COLO829 (cell line): Measurements from ENCODE around the gene TSPAN14.
A peak's percentile ranks its signal among the peaks of the same experiment; 100 is the strongest.
"Not testable (repeated sequence)": the region's sequence is repeated elsewhere in the genome, so short reads cannot be mapped to it uniquely, and the experiment has no call there.

Experiments
- DNase-seq: peaks from one replicate; pipeline ENCODE4 v3.0.0; 2012; ENCODE audit warnings: low spot score

The TSPAN14 gene

GRCh38 chr10:80468806-80469421 lies 14.8 kb downstream of the TSPAN14 start:
- no peak for DNase-seq

- no peak for DNase-seq
Observed at GRCh38 chr10:80470266-80470665, 16.2 kb downstream of the TSPAN14 start.

- no peak for DNase-seq
Observed at GRCh38 chr10:80471001-80471400, 16.9 kb downstream of the TSPAN14 start.

GRCh38 chr10:80471715-80472233 lies 17.7 kb downstream of the TSPAN14 start:
- no peak for DNase-seq

GRCh38 chr10:80472234-80473095 lies 18.4 kb downstream of the TSPAN14 start:
- DNase-seq: peak; percentile 58

GRCh38 chr10:80473096-80473657 lies 19.1 kb downstream of the TSPAN14 start:
- DNase-seq: no peak

GRCh38 chr10:80473692-80474596 lies 19.8 kb downstream of the TSPAN14 start:
- DNase-seq: no peak

- DNase-seq: no peak
Observed at GRCh38 chr10:80474597-80474910, 20.4 kb downstream of the TSPAN14 start.

- DNase-seq: no peak
Observed at GRCh38 chr10:80474941-80475340, 20.8 kb downstream of the TSPAN14 start.

GRCh38 chr10:80475641-80476040 lies 21.5 kb downstream of the TSPAN14 start:
- DNase-seq: not testable (repeated sequence)

GRCh38 chr10:80476685-80477084 lies 22.6 kb downstream of the TSPAN14 start:
- no peak for DNase-seq

GRCh38 chr10:80477813-80478212 lies 23.7 kb downstream of the TSPAN14 start:
- peak; percentile 49 for DNase-seq

- DNase-seq: not testable (repeated sequence)
Observed at GRCh38 chr10:80480373-80480772, 26.3 kb downstream of the TSPAN14 start.

- no peak for DNase-seq
Observed at GRCh38 chr10:80480852-80481251, 26.7 kb downstream of the TSPAN14 start.

GRCh38 chr10:80484243-80484642 lies 30.1 kb downstream of the TSPAN14 start:
- no peak for DNase-seq

GRCh38 chr10:80484676-80485075 lies 30.6 kb downstream of the TSPAN14 start:
- DNase-seq: no peak

- no peak for DNase-seq
Observed at GRCh38 chr10:80485076-80485945, 31.2 kb downstream of the TSPAN14 start.

GRCh38 chr10:80485946-80486764 lies 32.0 kb downstream of the TSPAN14 start:
- DNase-seq: peak; percentile 47

GRCh38 chr10:80486785-80487420 lies 32.8 kb downstream of the TSPAN14 start:
- no peak for DNase-seq

GRCh38 chr10:80487421-80487785 lies 33.3 kb downstream of the TSPAN14 start:
- DNase-seq: no peak
